ENCODE data around the gene NMRK1. TPM values are rescaled to one million over a fixed set of nuclear protein-coding genes. Genes with fewer than 3 reads are reported as not detected.

The NMRK1 gene
- total and polyA plus RNA-seq, 2 of the 13 experiments (the other 11 are each of a cell fraction or from before 2014, with no cell fraction given): 9.1 to 12.9 TPM

GRCh38 chr9:75027187-75028107, 60.5 kb downstream of the NMRK1 start (continued):
- TF ChIP-seq ZBTB26 (CRISPR knock-in tag; IDR thresholded peaks at IDR 0.05; ENCODE audit: borderline replicate concordance) (no peak; the same call in 1 of the 2 replicates), ZNF501 (CRISPR knock-in tag; IDR thresholded peaks at IDR 0.05) (0 out of 2 replicates have a peak, but pooled peaks have one; percentile 29), ZBTB4 (CRISPR knock-in tag; IDR thresholded peaks at IDR 0.05; ENCODE audit: borderline replicate concordance) (peak; percentile 50; the same call in 1 of the 2 replicates), ZNF543 (CRISPR knock-in tag; IDR thresholded peaks at IDR 0.05) (peak; percentile 71), MYNN (CRISPR knock-in tag; IDR thresholded peaks at IDR 0.05; ENCODE audit: low read depth) (no peak), ATF4 (CRISPR knock-in tag; IDR thresholded peaks at IDR 0.05) (no peak), SNAPC2 (CRISPR knock-in tag; IDR thresholded peaks at IDR 0.05) (no peak), ZNF142 (CRISPR knock-in tag; IDR thresholded peaks at IDR 0.05) (peak; percentile 46; the same call in 1 of the 2 replicates), NAIF1 (CRISPR knock-in tag; IDR thresholded peaks at IDR 0.05; ENCODE audit: borderline replicate concordance) (no peak), GATAD2A (CRISPR knock-in tag; IDR thresholded peaks at IDR 0.05) (no peak), FOXP1 (IDR thresholded peaks at IDR 0.05) (no peak), FOXP1 (CRISPR knock-in tag; IDR thresholded peaks at IDR 0.05) (no peak), THAP7 (CRISPR knock-in tag; IDR thresholded peaks at IDR 0.05) (no peak), ZBTB43 (CRISPR knock-in tag; conservative IDR thresholded peaks at IDR 0.05) (no peak)

All from HepG2 (cell line).